T-cell (primary cell): ENCODE data around the gene INTS4. TPM values are rescaled to one million over a fixed set of nuclear protein-coding genes. Genes with fewer than 3 reads are reported as not detected.
A peak's percentile ranks its signal among the peaks of the same experiment; 100 is the strongest.
"Not testable (repeated sequence)": the region's sequence is repeated elsewhere in the genome, so short reads cannot be mapped to it uniquely, and the experiment has no call there.

Experiments
- ATAC-seq, 4 experiments: fragments of 200-7000 bp in 3 of 4; fragments of 150-1000 bp in 1 of 4; cut with Tn5 transposase; replicated peaks in 1 of 4; 1 replicate in 3 of 4; 2 replicates in 1 of 4; pipeline ENCODE4 v1.10.0; 2021; ENCODE audit warnings: moderate library complexity in 3 of 4, mild to moderate bottlenecking in 2 of 4, moderate number of reproducible peaks in 1 of 4
- CTCF ChIA-PET, 2 donors: fragments of 300-600 bp; sonication (Branson Sonifier 250); formaldehyde crosslinking; loops; one replicate each; lab custom pipeline; 2022; ENCODE audit warnings: antibody characterized with exemption in 2 of 2; lab: Charles Lee
- POLR2A ChIA-PET, 2 donors: fragments of 300-600 bp; sonication (Branson Sonifier 250); formaldehyde crosslinking; loops; one replicate each; lab custom pipeline; 2022; ENCODE audit warnings: antibody characterized with exemption in 2 of 2; lab: Charles Lee
- DNase-seq, 35 experiments: peaks; one replicate each; pipeline versions ENCODE4 v3.0.0 to v3.0.0-alpha.2; 2013 to 2023
- H3K27ac ChIP-seq: one replicate; pipeline ENCODE4 v1.5.1; 2013; ENCODE audit warnings: low read length
- H3K27me3 ChIP-seq, 2 experiments: replicated peaks in 1 of 2; 1 replicate in 1 of 2; 2 replicates in 1 of 2; pipeline versions ENCODE4 v1.6.1 to v1.7.0; 2013; ENCODE audit warnings: low read length in 1 of 2, mixed read lengths in 1 of 2; ENCODE audit not compliant: control insufficient read depth in 2 of 2, insufficient read depth in 2 of 2; ENCODE audit errors: extremely low read depth in 1 of 2
- H3K36me3 ChIP-seq, 2 donors: 1 replicate in 1 of 2; 2 replicates in 1 of 2; pipeline versions ENCODE4 v1.6.1 to v1.7.0; 2013; ENCODE audit warnings: low read length in 1 of 2; ENCODE audit not compliant: control insufficient read depth in 2 of 2, insufficient read depth in 1 of 2; ENCODE audit errors: extremely low read depth in 1 of 2
- H3K4me1 ChIP-seq, 2 experiments: 1 replicate in 1 of 2; 2 replicates in 1 of 2; pipeline versions ENCODE4 v1.6.1 to v1.7.0; 2013; ENCODE audit warnings: low read length in 2 of 2, mixed read lengths in 1 of 2; ENCODE audit not compliant: insufficient read depth in 2 of 2, control insufficient read depth in 1 of 2; ENCODE audit errors: extremely low read depth in 1 of 2
- H3K4me3 ChIP-seq, 2 donors: 1 replicate in 1 of 2; 2 replicates in 1 of 2; pipeline versions ENCODE4 v1.5.1 to v1.7.0; 2013; ENCODE audit warnings: mild to moderate bottlenecking in 2 of 2, low read length in 1 of 2, moderate library complexity in 1 of 2; ENCODE audit not compliant: control insufficient read depth in 1 of 2; ENCODE audit errors: extremely low read depth in 1 of 2
- H3K9me3 ChIP-seq: 2 replicates; pipeline ENCODE4 v1.7.0; 2013
- H3K27ac Mint-ChIP-seq, 2 donors: one replicate each; pipeline ENCODE4 v1.8.0; 2020 to 2021; ENCODE audit warnings: mild to moderate bottlenecking in 2 of 2, mixed read lengths in 2 of 2
- H3K27me3 Mint-ChIP-seq, 2 donors: one replicate each; pipeline ENCODE4 v1.8.0; 2021 to 2022; ENCODE audit warnings: mixed read lengths in 2 of 2
- H3K36me3 Mint-ChIP-seq: one replicate; pipeline ENCODE4 v1.8.0; 2021; ENCODE audit warnings: mixed read lengths
- H3K4me1 Mint-ChIP-seq, 3 donors: one replicate each; pipeline ENCODE4 v1.8.0; 2020 to 2022; ENCODE audit warnings: mixed read lengths in 3 of 3, mild to moderate bottlenecking in 1 of 3
- H3K4me3 Mint-ChIP-seq, 3 donors: one replicate each; pipeline ENCODE4 v1.8.0; 2020 to 2022; ENCODE audit warnings: mild to moderate bottlenecking in 3 of 3, mixed read lengths in 3 of 3, moderate library complexity in 3 of 3
- H3K9me3 Mint-ChIP-seq, 3 donors: one replicate each; pipeline ENCODE4 v1.8.0; 2020 to 2022; ENCODE audit warnings: mixed read lengths in 3 of 3
- WGBS: methylation state at CpG from one replicate; pipeline ENCODE4 v1.1.5; 2013; ENCODE audit warnings: missing lambda C conversion rate; ENCODE audit not compliant: insufficient coverage; 5-methylcytosine and 5-hydroxymethylcytosine counted together
- total RNA-seq, 35 experiments: library from RNA in 6 of 35; stranded (reverse) in 6 of 35; fragments of 120-200 nt in 1 of 35; gene quantifications; one replicate each; pipeline versions ENCODE4 v1.2.1 to v1.2.4 and lab custom pipeline; 2013 to 2026

Gene INTS4
- total RNA-seq, 5 donors from 2014 or later (not counting 1 experiment from before 2014, with no cell fraction given) = 57.5 to 79.2 (median 62.6) TPM

DNA sequence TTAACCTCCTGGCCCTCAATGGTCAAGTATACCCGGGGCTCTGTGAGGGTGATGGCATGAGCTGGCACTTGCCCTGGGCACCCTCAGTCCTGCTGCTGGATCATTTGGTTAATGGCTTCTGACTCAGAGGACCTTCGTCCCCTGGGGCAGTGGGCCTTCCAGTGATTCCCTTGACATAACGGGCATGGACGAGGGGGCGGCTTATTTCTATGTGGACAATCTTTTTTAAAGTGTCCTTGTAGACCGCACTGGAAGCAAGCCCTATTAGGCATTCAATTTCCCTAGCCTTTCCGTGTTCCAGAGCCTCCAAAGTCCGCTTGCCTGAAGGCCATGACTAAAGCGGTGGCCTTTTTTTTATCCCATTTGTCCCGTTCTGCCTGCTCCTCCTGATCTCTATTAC, 133.0 kb downstream of the INTS4 start:
- H3K9me3 Mint-ChIP-seq, H3K4me3 Mint-ChIP-seq, H3K27me3 Mint-ChIP-seq, H3K27ac Mint-ChIP-seq, CTCF ChIA-PET, H3K27me3 ChIP-seq, H3K4me3 ChIP-seq, H3K36me3 ChIP-seq, POLR2A ChIA-PET, ATAC-seq, DNase-seq, H3K4me1 Mint-ChIP-seq, H3K27ac ChIP-seq, H3K4me1 ChIP-seq, H3K9me3 ChIP-seq: not testable (repeated sequence)
- 92% methylated on average over 10 of the region's 10 CpGs for WGBS
- H3K36me3 Mint-ChIP-seq = peaks cover 21% of the 10 kb centered on the region

- DNase-seq, H3K9me3 ChIP-seq, H3K27me3 Mint-ChIP-seq, ATAC-seq, H3K4me3 ChIP-seq, H3K4me1 Mint-ChIP-seq, H3K27ac ChIP-seq, POLR2A ChIA-PET, H3K4me1 ChIP-seq, H3K27me3 ChIP-seq, H3K27ac Mint-ChIP-seq, H3K4me3 Mint-ChIP-seq, H3K36me3 ChIP-seq: not testable (repeated sequence)
- CTCF ChIA-PET = interaction anchor here in 1 of 2 donors (0.6 kb wide), 1 partner anchor 227 kb away, joined by 3 read pairs; no protein-coding TSS in a partner anchor
- peaks cover 44% of the 10 kb centered on the region for H3K36me3 Mint-ChIP-seq
- H3K9me3 Mint-ChIP-seq = peaks cover 0 to 11% (median 5%) of the 10 kb centered on the region in 3 donors
- WGBS = 98% methylated on average over 5 of the region's 10 CpGs
Measured at GRCh38 chr11:77857906-77858457, 136.5 kb downstream of the INTS4 start.

DNA sequence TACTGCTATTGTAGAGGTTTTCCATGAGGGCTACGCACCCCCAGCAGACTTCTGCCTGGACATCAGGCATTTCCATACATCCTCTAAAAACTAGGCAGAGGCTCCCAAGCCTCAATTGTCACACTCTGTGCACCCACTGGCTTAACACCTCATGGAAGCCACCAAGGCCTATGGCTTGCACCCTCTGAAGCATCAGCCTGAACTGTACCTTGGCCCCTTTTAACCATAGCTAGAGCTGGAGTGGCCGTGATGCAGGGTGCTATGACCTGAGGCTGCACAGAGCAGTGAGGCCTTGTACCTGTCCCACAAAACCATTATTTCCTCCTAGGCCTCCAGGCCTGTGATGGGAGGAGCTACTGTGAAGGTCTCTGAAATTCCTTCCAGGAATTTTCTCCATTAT, 139.6 kb downstream of the INTS4 start:
- H3K36me3 Mint-ChIP-seq = peaks cover 52% of the 10 kb centered on the region
- Histone ChIP-seq H3K4me3 (peak overlapping the region in 1 of 2 donors; percentile 32), H3K36me3 (peaks cover 0 to 9% of the 10 kb centered on the region in 2 donors), H3K27me3 (no peaks in the 10 kb centered on the region), H3K4me1 (no peaks in the 10 kb centered on the region), H3K9me3 (no peaks in the 10 kb centered on the region), H3K27ac (no peak overlapping the region)
- WGBS = 100% methylated on average over 1 of the region's 2 CpGs
- POLR2A ChIA-PET = no interaction called here
- no peaks in the 10 kb centered on the region for H3K27me3 Mint-ChIP-seq
- no peaks in the 10 kb centered on the region for H3K4me1 Mint-ChIP-seq
- ATAC-seq = no peak
- H3K27ac Mint-ChIP-seq = no peak overlapping the region
- no peak for DNase-seq
- CTCF ChIA-PET = interaction anchor here in 1 of 2 donors (0.6 kb wide), 1 partner anchor 16 kb away, joined by 3 read pairs; no protein-coding TSS in a partner anchor
- H3K4me3 Mint-ChIP-seq = no peak overlapping the region
- H3K9me3 Mint-ChIP-seq = peaks cover 0 to 12% (median 5%) of the 10 kb centered on the region in 3 donors

DNA sequence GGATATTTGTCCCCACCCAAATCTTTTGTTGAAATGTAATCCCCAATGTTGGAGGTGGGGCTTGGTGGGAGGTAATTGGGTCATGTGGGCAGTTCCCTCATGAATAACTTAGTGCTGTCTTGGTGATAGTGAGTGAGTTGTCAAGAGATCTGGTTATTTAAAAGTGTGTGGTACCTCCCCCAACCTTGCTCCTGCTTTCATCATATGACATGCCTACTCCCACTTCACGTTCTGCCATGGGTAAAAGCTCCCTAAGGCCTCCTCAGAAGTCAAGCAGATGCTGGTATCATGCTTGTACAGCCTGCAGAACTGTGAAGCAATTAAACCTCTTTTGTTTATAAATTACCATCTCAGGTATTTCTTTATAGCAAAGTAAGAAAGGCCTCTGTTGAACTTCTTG, 143.0 kb downstream of the INTS4 start:
- no peaks in the 10 kb centered on the region for H3K4me1 ChIP-seq
- ChIA-PET POLR2A (no interaction called here), CTCF (no interaction called here)
- no peaks in the 10 kb centered on the region for H3K4me1 Mint-ChIP-seq
- H3K9me3 ChIP-seq = no peaks in the 10 kb centered on the region
- H3K36me3 ChIP-seq = peaks cover 0 to 9% of the 10 kb centered on the region in 2 donors
- DNase-seq = no peak
- no peak overlapping the region for H3K4me3 ChIP-seq
- WGBS = 0% methylated on average over 1 of the region's 1 CpG
- H3K36me3 Mint-ChIP-seq = peaks cover 60% of the 10 kb centered on the region
- H3K27me3 Mint-ChIP-seq = no peaks in the 10 kb centered on the region
- no peak for ATAC-seq
- no peak overlapping the region for H3K4me3 Mint-ChIP-seq
- no peak overlapping the region for H3K27ac ChIP-seq
- H3K27ac Mint-ChIP-seq = no peak overlapping the region
- peaks cover 0 to 11% (median 5%) of the 10 kb centered on the region in 3 donors for H3K9me3 Mint-ChIP-seq
- H3K27me3 ChIP-seq = no peaks in the 10 kb centered on the region

- peaks cover 63% of the 10 kb centered on the region for H3K36me3 Mint-ChIP-seq
- CTCF ChIA-PET = not testable (repeated sequence)
Measured at GRCh38 chr11:77843700-77844099, 150.8 kb downstream of the INTS4 start.

DNA sequence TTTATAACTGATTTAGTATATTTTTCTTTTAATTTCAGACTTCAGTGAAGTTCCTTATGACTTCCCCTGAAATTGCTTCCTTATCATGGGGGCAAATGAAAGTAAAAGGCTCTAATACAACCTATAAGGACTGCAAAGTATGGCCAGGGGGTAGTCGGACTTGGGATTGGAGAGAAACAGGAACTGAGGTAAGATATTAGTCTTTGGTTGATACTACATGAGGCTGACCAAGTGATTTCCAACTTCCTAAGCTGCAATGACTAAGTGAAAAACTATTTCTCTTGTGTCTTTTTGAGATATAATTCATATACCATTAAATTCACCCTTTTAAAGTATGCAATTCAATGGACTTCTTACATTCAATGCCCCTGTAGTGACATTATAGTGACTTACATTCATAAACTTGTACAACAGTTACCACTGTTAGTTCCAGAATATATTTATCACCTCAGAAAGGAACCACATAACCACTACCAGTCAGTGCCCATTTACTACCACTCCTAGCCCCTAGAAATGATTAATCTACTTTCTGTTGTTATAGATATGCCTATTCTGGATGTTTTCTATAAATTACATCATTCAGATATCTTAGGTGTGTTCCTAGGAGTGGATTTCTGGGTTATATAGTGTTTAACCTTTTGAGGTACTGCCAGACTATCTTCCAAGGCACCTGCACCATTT, 151.9 kb downstream of the INTS4 start:
- Histone ChIP-seq H3K27ac (no peak overlapping the region), H3K4me1 (no peaks in the 10 kb centered on the region), H3K36me3 (no peaks in the 10 kb centered on the region), H3K27me3 (no peaks in the 10 kb centered on the region), H3K4me3 (no peak overlapping the region), H3K9me3 (peaks cover 3% of the 10 kb centered on the region)
- DNase-seq (no peak), ATAC-seq (no peak)
- CTCF ChIA-PET = no interaction called here
- no CpG with 5 or more reads among the region's 1 CpG for WGBS
- H3K27me3 Mint-ChIP-seq = no peaks in the 10 kb centered on the region
- no peak overlapping the region for H3K4me3 Mint-ChIP-seq
- POLR2A ChIA-PET = no interaction called here
- H3K4me1 Mint-ChIP-seq = no peaks in the 10 kb centered on the region
- peaks cover 9 to 13% (median 12%) of the 10 kb centered on the region in 3 donors for H3K9me3 Mint-ChIP-seq
- no peak overlapping the region for H3K27ac Mint-ChIP-seq
- peaks cover 60% of the 10 kb centered on the region for H3K36me3 Mint-ChIP-seq

More at GRCh38 chr11:77843700-77844099, 150.8 kb downstream of the INTS4 start:
- WGBS = 100% methylated on average over 1 of the region's 5 CpGs
- POLR2A ChIA-PET, H3K27ac ChIP-seq, H3K4me1 ChIP-seq, H3K27me3 Mint-ChIP-seq, ATAC-seq, H3K4me3 ChIP-seq, H3K27me3 ChIP-seq, DNase-seq, H3K36me3 ChIP-seq, H3K9me3 ChIP-seq, H3K4me1 Mint-ChIP-seq, H3K4me3 Mint-ChIP-seq, H3K27ac Mint-ChIP-seq: not testable (repeated sequence)
- peaks cover 9 to 13% (median 12%) of the 10 kb centered on the region in 3 donors for H3K9me3 Mint-ChIP-seq
